WTC11 (cell line): ENCODE results near the gene GAB1. TPM values are rescaled to one million over a fixed set of nuclear protein-coding genes. Genes with fewer than 3 reads are reported as not detected.

Experiments
- ATAC-seq: fragments of 200-7000 bp; cut with Tn5 transposase; 2 replicates; pipeline ENCODE4 v1.10.0; 2021; ENCODE audit warnings: mild to moderate bottlenecking, moderate library complexity
- CTCF ChIA-PET: fragments of 300-600 bp; sonication (Branson Sonifier 250); formaldehyde crosslinking; loops from one replicate; lab custom pipeline; 2021; ENCODE audit warnings: antibody characterized with exemption; lab: Charles Lee
- POLR2A ChIA-PET: fragments of 350-600 bp; sonication (Branson Sonifier 250); formaldehyde crosslinking; loops from one replicate; lab custom pipeline; 2021; ENCODE audit warnings: antibody characterized with exemption; lab: Charles Lee
- DNase-seq: peaks from one replicate; pipeline ENCODE4 v3.0.0; 2021; ENCODE audit warnings: low spot score
- H3K27ac Mint-ChIP-seq: 2 replicates; pipeline ENCODE4 v1.8.0; 2021; ENCODE audit warnings: mixed read lengths
- H3K27me3 Mint-ChIP-seq: 2 replicates; pipeline ENCODE4 v1.8.0; 2021; ENCODE audit warnings: low read depth, mild to moderate bottlenecking, moderate library complexity, mixed read lengths
- H3K36me3 Mint-ChIP-seq: 2 replicates; pipeline ENCODE4 v1.8.0; 2021; ENCODE audit warnings: mixed read lengths
- H3K4me1 Mint-ChIP-seq: 2 replicates; pipeline ENCODE4 v1.8.0; 2022; ENCODE audit warnings: mixed read lengths
- H3K4me3 Mint-ChIP-seq: 2 replicates; pipeline ENCODE4 v1.8.0; 2021; ENCODE audit warnings: mild to moderate bottlenecking, moderate library complexity, mixed read lengths
- H3K9me3 Mint-ChIP-seq: 2 replicates; pipeline ENCODE4 v1.8.0; 2021; ENCODE audit warnings: mixed read lengths
- ATF1 ChIP-seq: sonication (generic); formaldehyde crosslinking; IDR thresholded peaks from 2 replicates; pipeline ENCODE4 v1.8.1; 2023; ENCODE audit warnings: mild to moderate bottlenecking, moderate library complexity, missing genetic modification reagents
- CREM ChIP-seq: sonication (generic); formaldehyde crosslinking; IDR thresholded peaks from 2 replicates; pipeline ENCODE4 v1.8.1; 2022; ENCODE audit warnings: mild to moderate bottlenecking, missing genetic modification reagents, moderate library complexity
- GABPB1 ChIP-seq: sonication (generic); formaldehyde crosslinking; IDR thresholded peaks from 2 replicates; pipeline ENCODE4 v1.8.1; 2023; ENCODE audit warnings: mild to moderate bottlenecking, missing genetic modification reagents
- GTF2I ChIP-seq: fragments of 250-450 bp; sonication (Bioruptor Pico); conservative IDR thresholded peaks from 2 replicates; pipeline ENCODE4 v1.4.0; 2021; ENCODE audit warnings: mild to moderate bottlenecking
- JAZF1 ChIP-seq: fragments of 250-450 bp; sonication (Bioruptor Pico); IDR thresholded peaks from 2 replicates; pipeline ENCODE4 v1.9.0; 2021; ENCODE audit warnings: moderate library complexity, mild to moderate bottlenecking, inconsistent platforms
- JUN ChIP-seq: sonication (generic); formaldehyde crosslinking; IDR thresholded peaks from 2 replicates; pipeline ENCODE4 v1.8.0; 2023; ENCODE audit warnings: mild to moderate bottlenecking, missing genetic modification reagents
- KAT7 ChIP-seq: sonication (generic); formaldehyde crosslinking; IDR thresholded peaks from 2 replicates; pipeline ENCODE4 v1.8.1; 2023; ENCODE audit warnings: missing genetic modification reagents, mild to moderate bottlenecking, borderline replicate concordance
- ZNF121 ChIP-seq: sonication (generic); formaldehyde crosslinking; IDR thresholded peaks from 2 replicates; pipeline ENCODE4 v1.8.0; 2023; ENCODE audit warnings: missing genetic modification reagents
- ZNF232 ChIP-seq: sonication (generic); formaldehyde crosslinking; IDR thresholded peaks from 2 replicates; pipeline ENCODE4 v1.8.0; 2022; ENCODE audit warnings: mild to moderate bottlenecking, missing genetic modification reagents
- total RNA-seq: library from RNA; stranded (reverse); gene quantifications from 3 replicates; pipeline ENCODE4 v1.2.3, GENCODE V29; 2021
- TF ChIP-seq, protein P1 (sequence below): fragments of 200-600 bp; IDR thresholded peaks from 2 replicates; pipeline ENCODE4 v1.8.0; 2022; ENCODE audit warnings: antibody characterized with exemption
- TF ChIP-seq, protein P2 (sequence below): sonication (generic); formaldehyde crosslinking; conservative IDR thresholded peaks from 2 replicates; pipeline ENCODE4 v1.8.1; 2023; ENCODE audit warnings: mild to moderate bottlenecking, low read depth, missing genetic modification reagents, moderate library complexity
- TF ChIP-seq, protein P3 (sequence below): sonication (generic); formaldehyde crosslinking; IDR thresholded peaks from 2 replicates; pipeline ENCODE4 v1.8.0; 2023; ENCODE audit warnings: missing genetic modification reagents
- TF ChIP-seq, protein P4 (sequence below): sonication (generic); formaldehyde crosslinking; IDR thresholded peaks from 2 replicates; pipeline ENCODE4 v1.8.0; 2022; ENCODE audit warnings: mild to moderate bottlenecking, missing genetic modification reagents
- TF ChIP-seq, protein P5 (sequence below): sonication (generic); formaldehyde crosslinking; conservative IDR thresholded peaks from 2 replicates; pipeline ENCODE4 v1.8.1; 2022; ENCODE audit warnings: mild to moderate bottlenecking, missing genetic modification reagents
- TF ChIP-seq, protein P6 (sequence below): sonication (generic); formaldehyde crosslinking; IDR thresholded peaks from 2 replicates; pipeline ENCODE4 v1.8.1; 2023; ENCODE audit warnings: mild to moderate bottlenecking, missing genetic modification reagents
- TF ChIP-seq, protein P7 (sequence below): sonication (generic); formaldehyde crosslinking; IDR thresholded peaks from 2 replicates; pipeline ENCODE4 v1.8.1; 2022; ENCODE audit warnings: mild to moderate bottlenecking, missing genetic modification reagents, moderate library complexity, borderline replicate concordance
- TF ChIP-seq, protein P8 (sequence below): sonication (generic); formaldehyde crosslinking; IDR thresholded peaks from 2 replicates; pipeline ENCODE4 v1.8.1; 2023; ENCODE audit warnings: mild to moderate bottlenecking, missing genetic modification reagents, moderate library complexity

Gene GAB1
- total RNA-seq, 1 experiment from 2014 or later, result 17.4 TPM

DNA sequence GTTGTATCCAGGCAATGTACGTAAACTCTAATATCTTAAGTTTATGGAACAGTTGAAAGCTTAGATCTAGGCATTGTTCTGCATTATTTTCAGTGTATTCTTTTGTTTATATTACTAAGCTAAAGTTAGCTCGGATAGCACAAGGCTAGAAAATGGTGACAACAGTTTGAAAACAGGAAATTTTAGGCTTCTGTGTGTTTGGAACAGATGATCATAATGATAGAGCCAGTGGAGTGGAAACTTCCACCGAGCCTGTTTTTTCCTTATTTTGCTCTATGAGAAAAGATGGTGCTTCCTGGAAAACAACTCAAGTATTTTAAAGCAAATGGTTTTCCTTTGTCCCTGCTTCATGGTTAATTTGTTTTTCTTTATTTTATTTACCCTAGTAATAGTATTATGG, 70.8 kb downstream of the GAB1 start (continued):
- TF ChIP-seq, protein P1, sequence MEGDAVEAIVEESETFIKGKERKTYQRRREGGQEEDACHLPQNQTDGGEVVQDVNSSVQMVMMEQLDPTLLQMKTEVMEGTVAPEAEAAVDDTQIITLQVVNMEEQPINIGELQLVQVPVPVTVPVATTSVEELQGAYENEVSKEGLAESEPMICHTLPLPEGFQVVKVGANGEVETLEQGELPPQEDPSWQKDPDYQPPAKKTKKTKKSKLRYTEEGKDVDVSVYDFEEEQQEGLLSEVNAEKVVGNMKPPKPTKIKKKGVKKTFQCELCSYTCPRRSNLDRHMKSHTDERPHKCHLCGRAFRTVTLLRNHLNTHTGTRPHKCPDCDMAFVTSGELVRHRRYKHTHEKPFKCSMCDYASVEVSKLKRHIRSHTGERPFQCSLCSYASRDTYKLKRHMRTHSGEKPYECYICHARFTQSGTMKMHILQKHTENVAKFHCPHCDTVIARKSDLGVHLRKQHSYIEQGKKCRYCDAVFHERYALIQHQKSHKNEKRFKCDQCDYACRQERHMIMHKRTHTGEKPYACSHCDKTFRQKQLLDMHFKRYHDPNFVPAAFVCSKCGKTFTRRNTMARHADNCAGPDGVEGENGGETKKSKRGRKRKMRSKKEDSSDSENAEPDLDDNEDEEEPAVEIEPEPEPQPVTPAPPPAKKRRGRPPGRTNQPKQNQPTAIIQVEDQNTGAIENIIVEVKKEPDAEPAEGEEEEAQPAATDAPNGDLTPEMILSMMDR, result no peak
- TF ChIP-seq ATF1 (CRISPR knock-in tag) (no peak), ZNF121 (no peak), GABPB1 (no peak), ZNF232 (CRISPR knock-in tag) (no peak), JAZF1 (CRISPR knock-in tag) (no peak), CREM (CRISPR knock-in tag) (no peak), KAT7 (CRISPR knock-in tag) (no peak)
- TF ChIP-seq, protein P2, sequence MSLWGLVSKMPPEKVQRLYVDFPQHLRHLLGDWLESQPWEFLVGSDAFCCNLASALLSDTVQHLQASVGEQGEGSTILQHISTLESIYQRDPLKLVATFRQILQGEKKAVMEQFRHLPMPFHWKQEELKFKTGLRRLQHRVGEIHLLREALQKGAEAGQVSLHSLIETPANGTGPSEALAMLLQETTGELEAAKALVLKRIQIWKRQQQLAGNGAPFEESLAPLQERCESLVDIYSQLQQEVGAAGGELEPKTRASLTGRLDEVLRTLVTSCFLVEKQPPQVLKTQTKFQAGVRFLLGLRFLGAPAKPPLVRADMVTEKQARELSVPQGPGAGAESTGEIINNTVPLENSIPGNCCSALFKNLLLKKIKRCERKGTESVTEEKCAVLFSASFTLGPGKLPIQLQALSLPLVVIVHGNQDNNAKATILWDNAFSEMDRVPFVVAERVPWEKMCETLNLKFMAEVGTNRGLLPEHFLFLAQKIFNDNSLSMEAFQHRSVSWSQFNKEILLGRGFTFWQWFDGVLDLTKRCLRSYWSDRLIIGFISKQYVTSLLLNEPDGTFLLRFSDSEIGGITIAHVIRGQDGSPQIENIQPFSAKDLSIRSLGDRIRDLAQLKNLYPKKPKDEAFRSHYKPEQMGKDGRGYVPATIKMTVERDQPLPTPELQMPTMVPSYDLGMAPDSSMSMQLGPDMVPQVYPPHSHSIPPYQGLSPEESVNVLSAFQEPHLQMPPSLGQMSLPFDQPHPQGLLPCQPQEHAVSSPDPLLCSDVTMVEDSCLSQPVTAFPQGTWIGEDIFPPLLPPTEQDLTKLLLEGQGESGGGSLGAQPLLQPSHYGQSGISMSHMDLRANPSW, result no peak
- TF ChIP-seq, protein P3, sequence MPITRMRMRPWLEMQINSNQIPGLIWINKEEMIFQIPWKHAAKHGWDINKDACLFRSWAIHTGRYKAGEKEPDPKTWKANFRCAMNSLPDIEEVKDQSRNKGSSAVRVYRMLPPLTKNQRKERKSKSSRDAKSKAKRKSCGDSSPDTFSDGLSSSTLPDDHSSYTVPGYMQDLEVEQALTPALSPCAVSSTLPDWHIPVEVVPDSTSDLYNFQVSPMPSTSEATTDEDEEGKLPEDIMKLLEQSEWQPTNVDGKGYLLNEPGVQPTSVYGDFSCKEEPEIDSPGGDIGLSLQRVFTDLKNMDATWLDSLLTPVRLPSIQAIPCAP (CRISPR knock-in tag), result no peak
- TF ChIP-seq, protein P4, sequence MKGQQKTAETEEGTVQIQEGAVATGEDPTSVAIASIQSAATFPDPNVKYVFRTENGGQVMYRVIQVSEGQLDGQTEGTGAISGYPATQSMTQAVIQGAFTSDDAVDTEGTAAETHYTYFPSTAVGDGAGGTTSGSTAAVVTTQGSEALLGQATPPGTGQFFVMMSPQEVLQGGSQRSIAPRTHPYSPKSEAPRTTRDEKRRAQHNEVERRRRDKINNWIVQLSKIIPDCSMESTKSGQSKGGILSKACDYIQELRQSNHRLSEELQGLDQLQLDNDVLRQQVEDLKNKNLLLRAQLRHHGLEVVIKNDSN (CRISPR knock-in tag), result no peak
- TF ChIP-seq, protein P5, sequence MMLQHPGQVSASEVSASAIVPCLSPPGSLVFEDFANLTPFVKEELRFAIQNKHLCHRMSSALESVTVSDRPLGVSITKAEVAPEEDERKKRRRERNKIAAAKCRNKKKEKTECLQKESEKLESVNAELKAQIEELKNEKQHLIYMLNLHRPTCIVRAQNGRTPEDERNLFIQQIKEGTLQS (CRISPR knock-in tag), result no peak
- TF ChIP-seq, protein P6, sequence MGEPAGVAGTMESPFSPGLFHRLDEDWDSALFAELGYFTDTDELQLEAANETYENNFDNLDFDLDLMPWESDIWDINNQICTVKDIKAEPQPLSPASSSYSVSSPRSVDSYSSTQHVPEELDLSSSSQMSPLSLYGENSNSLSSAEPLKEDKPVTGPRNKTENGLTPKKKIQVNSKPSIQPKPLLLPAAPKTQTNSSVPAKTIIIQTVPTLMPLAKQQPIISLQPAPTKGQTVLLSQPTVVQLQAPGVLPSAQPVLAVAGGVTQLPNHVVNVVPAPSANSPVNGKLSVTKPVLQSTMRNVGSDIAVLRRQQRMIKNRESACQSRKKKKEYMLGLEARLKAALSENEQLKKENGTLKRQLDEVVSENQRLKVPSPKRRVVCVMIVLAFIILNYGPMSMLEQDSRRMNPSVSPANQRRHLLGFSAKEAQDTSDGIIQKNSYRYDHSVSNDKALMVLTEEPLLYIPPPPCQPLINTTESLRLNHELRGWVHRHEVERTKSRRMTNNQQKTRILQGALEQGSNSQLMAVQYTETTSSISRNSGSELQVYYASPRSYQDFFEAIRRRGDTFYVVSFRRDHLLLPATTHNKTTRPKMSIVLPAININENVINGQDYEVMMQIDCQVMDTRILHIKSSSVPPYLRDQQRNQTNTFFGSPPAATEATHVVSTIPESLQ (CRISPR knock-in tag), result no peak
- TF ChIP-seq, protein P7, sequence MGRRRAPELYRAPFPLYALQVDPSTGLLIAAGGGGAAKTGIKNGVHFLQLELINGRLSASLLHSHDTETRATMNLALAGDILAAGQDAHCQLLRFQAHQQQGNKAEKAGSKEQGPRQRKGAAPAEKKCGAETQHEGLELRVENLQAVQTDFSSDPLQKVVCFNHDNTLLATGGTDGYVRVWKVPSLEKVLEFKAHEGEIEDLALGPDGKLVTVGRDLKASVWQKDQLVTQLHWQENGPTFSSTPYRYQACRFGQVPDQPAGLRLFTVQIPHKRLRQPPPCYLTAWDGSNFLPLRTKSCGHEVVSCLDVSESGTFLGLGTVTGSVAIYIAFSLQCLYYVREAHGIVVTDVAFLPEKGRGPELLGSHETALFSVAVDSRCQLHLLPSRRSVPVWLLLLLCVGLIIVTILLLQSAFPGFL (CRISPR knock-in tag), result no peak

DNA sequence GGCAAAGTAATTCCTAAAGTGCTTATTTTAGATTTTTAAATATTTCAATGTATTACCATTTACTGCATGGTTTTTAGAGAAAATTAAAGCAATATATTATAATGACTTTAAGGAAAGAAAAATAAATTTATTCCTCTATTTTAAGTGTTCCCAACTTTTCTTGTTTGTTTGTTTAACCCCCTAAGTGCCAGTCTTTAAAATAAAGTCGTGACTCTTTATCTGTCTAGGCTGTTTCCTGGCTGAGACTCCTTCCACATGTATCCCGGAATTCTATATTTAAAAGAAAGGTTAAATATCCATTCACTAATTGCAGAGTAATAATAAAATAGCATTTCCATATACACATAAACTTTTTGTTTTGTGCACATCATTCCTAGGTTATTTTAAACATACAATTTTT, 71.2 kb downstream of the GAB1 start:
- ATAC-seq, result no peak
- H3K4me3 Mint-ChIP-seq, result no peak overlapping the region
- CTCF ChIA-PET, result no interaction called here
- H3K9me3 Mint-ChIP-seq, result no peaks in the 10 kb centered on the region
- TF ChIP-seq, protein P4 (CRISPR knock-in tag), result no peak
- TF ChIP-seq CREM (CRISPR knock-in tag) (no peak), GTF2I (CRISPR knock-in tag) (no peak), JUN (CRISPR knock-in tag) (no peak)
- TF ChIP-seq, protein P8, sequence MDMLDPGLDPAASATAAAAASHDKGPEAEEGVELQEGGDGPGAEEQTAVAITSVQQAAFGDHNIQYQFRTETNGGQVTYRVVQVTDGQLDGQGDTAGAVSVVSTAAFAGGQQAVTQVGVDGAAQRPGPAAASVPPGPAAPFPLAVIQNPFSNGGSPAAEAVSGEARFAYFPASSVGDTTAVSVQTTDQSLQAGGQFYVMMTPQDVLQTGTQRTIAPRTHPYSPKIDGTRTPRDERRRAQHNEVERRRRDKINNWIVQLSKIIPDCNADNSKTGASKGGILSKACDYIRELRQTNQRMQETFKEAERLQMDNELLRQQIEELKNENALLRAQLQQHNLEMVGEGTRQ, result no peak
- TF ChIP-seq, protein P1, result no peak
- TF ChIP-seq, all 79 proteins: peak for 0
- DNase-seq, result no peak
- H3K27me3 Mint-ChIP-seq, result no peaks in the 10 kb centered on the region
- no peaks in the 10 kb centered on the region for H3K36me3 Mint-ChIP-seq
- no peak overlapping the region for H3K27ac Mint-ChIP-seq
- POLR2A ChIA-PET, result no interaction called here
- H3K4me1 Mint-ChIP-seq, result peaks cover 47% of the 10 kb centered on the region
